Panc1 (cell line): Measurements from ENCODE around the gene RGPD3. TPM values are rescaled to one million over a fixed set of nuclear protein-coding genes. Genes with fewer than 3 reads are reported as not detected.

ENCODE experiments used
- ATAC-seq: fragments of 200-7000 bp; cut with Tn5 transposase; 2 replicates; pipeline ENCODE4 v1.9.1; 2020; ENCODE audit warnings: mild to moderate bottlenecking, moderate library complexity
- BruUV-seq: library from RNA; stranded (reverse); fragments of 400-500 nt; replicated peaks from 2 replicates; lab custom pipeline; 2021; lab: Mats Ljungman, UMichigan
- CTCF ChIA-PET: fragments of 300-600 bp; sonication (Branson Sonifier 250); formaldehyde crosslinking; loops from one replicate; lab custom pipeline; 2022; ENCODE audit warnings: antibody characterized with exemption; lab: Charles Lee
- POLR2A ChIA-PET: fragments of 300-600 bp; sonication (Branson Sonifier 250); formaldehyde crosslinking; loops from one replicate; lab custom pipeline; 2022; ENCODE audit warnings: antibody characterized with exemption; lab: Charles Lee
- DNase-seq: peaks from one replicate; pipeline ENCODE4 v3.0.0-alpha.2; 2010; ENCODE audit warnings: low read depth, low spot score
- H3K27ac ChIP-seq: 2 replicates; pipeline ENCODE4 v1.5.1; 2011; ENCODE audit warnings: mild to moderate bottlenecking, low read length, inconsistent platforms
- H3K27me3 ChIP-seq: fragments of 200-500 bp; sonication (Bioruptor generic); 2 replicates; pipeline ENCODE4 v1.6.0; 2014; ENCODE audit warnings: low read length, inconsistent platforms; ENCODE audit not compliant: control insufficient read depth, insufficient read depth
- H3K36me3 ChIP-seq: fragments of 200-500 bp; sonication (Bioruptor generic); 2 replicates; pipeline ENCODE4 v1.5.1; 2014; ENCODE audit warnings: inconsistent platforms, mild to moderate bottlenecking, low read length, moderate library complexity; ENCODE audit not compliant: control insufficient read depth, insufficient read depth
- H3K4me1 ChIP-seq: 2 replicates; pipeline ENCODE4 v1.5.1; 2011; ENCODE audit warnings: inconsistent platforms, mild to moderate bottlenecking, low read length, moderate library complexity; ENCODE audit not compliant: control insufficient read depth, insufficient read depth
- H3K4me3 ChIP-seq, 2 experiments: 2 replicates each; pipeline ENCODE4 v1.5.1; 2011 to 2012; ENCODE audit warnings: low read depth in 2 of 2, low read length in 2 of 2, mild to moderate bottlenecking in 2 of 2, inconsistent platforms in 1 of 2, moderate library complexity in 1 of 2
- H3K9me3 ChIP-seq: fragments of 200-500 bp; sonication (Bioruptor generic); 2 replicates; pipeline ENCODE4 v1.5.1; 2014; ENCODE audit warnings: low read depth, mild to moderate bottlenecking, inconsistent platforms, low read length, moderate library complexity; ENCODE audit not compliant: control insufficient read depth, insufficient read depth
- CTCF ChIP-seq: fragments of 450-650 bp; IDR thresholded peaks from 2 replicates; pipeline ENCODE4 v1.5.1; 2017; ENCODE audit warnings: mild to moderate bottlenecking
- POLR2AphosphoS5 ChIP-seq: IDR thresholded peaks from 2 replicates; pipeline ENCODE4 v1.6.1; 2012; ENCODE audit warnings: mild to moderate bottlenecking, low read depth, low read length, moderate library complexity
- REST ChIP-seq, 2 experiments: IDR thresholded peaks; 2 replicates each; pipeline ENCODE4 v1.6.1; 2011 to 2012; ENCODE audit warnings: low read depth in 2 of 2, control low read depth in 1 of 2, low read length in 1 of 2, mild to moderate bottlenecking in 1 of 2, moderate library complexity in 1 of 2; ENCODE audit not compliant: insufficient read depth in 1 of 2
- SIN3A ChIP-seq: IDR thresholded peaks from 2 replicates; pipeline ENCODE4 v1.6.1; 2012; ENCODE audit warnings: low read depth, mild to moderate bottlenecking, low read length, moderate library complexity, borderline replicate concordance; ENCODE audit not compliant: insufficient read depth
- TCF7L2 ChIP-seq: IDR thresholded peaks from 2 replicates; pipeline ENCODE4 v1.6.1; 2011; ENCODE audit warnings: mild to moderate bottlenecking, low read depth, low read length, inconsistent platforms
- in situ Hi-C: cut with HindIII; loops from 2 replicates; pipeline ENCODE4 v1.10.0; 2016; ENCODE audit warnings: low sequenced_read_pairs, low pct_unique_long_range_greater_than_20kb
- intact Hi-C: fragments of 100-400 bp; cut with micrococcal nuclease; formaldehyde crosslinking; loops from one replicate; pipeline ENCODE4 v1.10.0; 2022; ENCODE audit not compliant: unreplicated experiment
- total RNA-seq: library from RNA; stranded (reverse); gene quantifications from one replicate; pipeline ENCODE4 v1.2.1, GENCODE V29; 2021; ENCODE audit not compliant: unreplicated experiment

RGPD3 gene
- total RNA-seq, 1 experiment from 2014 or later = 0.31 TPM

- in situ Hi-C loops (no loop called here), intact Hi-C loops (no loop called here)
- Histone ChIP-seq H3K36me3 (no peaks in the 10 kb centered on the region), H3K4me3 (no peak overlapping the region), H3K4me1 (no peaks in the 10 kb centered on the region), H3K27me3 (no peaks in the 10 kb centered on the region; the same call in 1 of the 2 replicates), H3K9me3 (no peaks in the 10 kb centered on the region), H3K27ac (no peak overlapping the region)
- ChIA-PET POLR2A (no interaction called here), CTCF (no interaction called here)
- BruUV-seq = no TSS peak
- DNase-seq (no peak), ATAC-seq (no peak)
- TF ChIP-seq REST (IDR thresholded peaks at IDR 0.05; ENCODE audit: insufficient read depth in 1 of 2, low read depth in 2 of 2, low read length in 1 of 2) = no peak
These were observed 111.9 kb downstream of the RGPD3 start for GRCh38 chr2:106356291-106356690.

GRCh38 chr2:106353676-106354075 lies 114.5 kb downstream of the RGPD3 start:
- no peaks in the 10 kb centered on the region; the same call in 1 of the 2 replicates for H3K27me3 ChIP-seq
- H3K36me3 ChIP-seq = no peaks in the 10 kb centered on the region
- no peaks in the 10 kb centered on the region for H3K4me1 ChIP-seq
- H3K4me3 ChIP-seq = no peak overlapping the region
- DNase-seq (no peak), ATAC-seq (no peak)
- no TSS peak for BruUV-seq
- ChIA-PET POLR2A (no interaction called here), CTCF (no interaction called here)
- H3K9me3 ChIP-seq = no peaks in the 10 kb centered on the region
- in situ Hi-C loops (no loop called here), intact Hi-C loops (no loop called here)
- TF ChIP-seq TCF7L2 (no peak), SIN3A (no peak), REST (IDR thresholded peaks at IDR 0.05; ENCODE audit: insufficient read depth in 1 of 2, low read depth in 2 of 2, low read length in 1 of 2) (no peak), CTCF (no peak), POLR2AphosphoS5 (no peak)
- no peak overlapping the region for H3K27ac ChIP-seq
